HG02840 (cell line): Measurements from ENCODE around the gene ZFX.

Source experiments
- ATAC-seq: cut with Tn5 transposase; IDR thresholded peaks from one replicate; pipeline ENCODE4 v1.9.1; 2021; ENCODE audit warnings: mild to moderate bottlenecking, moderate library complexity, moderate number of reproducible peaks; ENCODE audit not compliant: unreplicated experiment, low FRiP score

Gene ZFX

GRCh38 chrX:24231641-24232179 lies 82.2 kb downstream of the ZFX start:
- no peak for ATAC-seq

GRCh38 chrX:24232796-24233195 lies 83.3 kb downstream of the ZFX start:
- ATAC-seq = no peak

- ATAC-seq = no peak
Measured at GRCh38 chrX:24235084-24235710, 85.7 kb downstream of the ZFX start.

GRCh38 chrX:24241822-24242648 lies 92.5 kb downstream of the ZFX start:
- peak; percentile 26 for ATAC-seq

- peak; percentile 89 for ATAC-seq
Measured at GRCh38 chrX:24242649-24243175, 93.2 kb downstream of the ZFX start.

GRCh38 chrX:24243188-24243587 lies 93.7 kb downstream of the ZFX start:
- peak; percentile 36 for ATAC-seq

GRCh38 chrX:24243692-24244091 lies 94.2 kb downstream of the ZFX start:
- ATAC-seq = no peak

GRCh38 chrX:24245202-24245601 lies 95.7 kb downstream of the ZFX start:
- no peak for ATAC-seq

GRCh38 chrX:24248042-24248441 lies 98.5 kb downstream of the ZFX start:
- no peak for ATAC-seq

GRCh38 chrX:24253030-24253429 lies 103.5 kb downstream of the ZFX start:
- ATAC-seq = no peak

- ATAC-seq = peak; percentile 85
Measured at GRCh38 chrX:24253469-24253868, 103.9 kb downstream of the ZFX start.

- no peak for ATAC-seq
Measured at GRCh38 chrX:24257011-24257410, 107.5 kb downstream of the ZFX start.

- ATAC-seq = no peak
Measured at GRCh38 chrX:24259544-24260240, 110.2 kb downstream of the ZFX start.

- no peak for ATAC-seq
Measured at GRCh38 chrX:24260842-24261550, 111.5 kb downstream of the ZFX start.

GRCh38 chrX:24262309-24262708 lies 112.8 kb downstream of the ZFX start:
- ATAC-seq = no peak

GRCh38 chrX:24264383-24264782 lies 114.9 kb downstream of the ZFX start:
- ATAC-seq = no peak
